C1 segment of cervical spinal cord (tissue), 14 donors: ENCODE data around the gene BCAS3.
"Not testable (repeated sequence)": the region's sequence is repeated elsewhere in the genome, so short reads cannot be mapped to it uniquely, and the experiment has no call there.

Source experiments
- DNase-seq, 14 donors: peaks; one replicate each; lab custom pipeline; 2025; lab: John Stamatoyannopoulos, UW

The BCAS3 gene

DNA sequence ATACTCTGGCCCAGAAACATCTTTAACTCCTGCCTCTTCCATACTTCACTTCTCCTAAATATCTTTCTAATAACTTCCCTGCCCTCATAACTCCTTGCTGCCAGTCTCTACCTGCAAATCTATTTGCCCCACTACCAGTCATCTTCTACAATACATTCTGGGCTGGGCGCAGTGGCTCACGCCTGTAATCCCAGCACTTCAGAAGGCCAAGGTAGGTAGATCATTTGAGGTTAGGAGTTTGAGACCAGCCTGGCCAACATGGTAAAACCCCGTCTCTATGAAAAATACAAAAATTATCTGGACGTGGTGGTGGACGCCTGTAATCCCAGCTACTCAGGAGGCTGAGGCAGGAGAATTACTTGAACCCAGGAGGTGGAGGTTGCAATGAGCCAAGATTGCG is 763.9 kb downstream of the BCAS3 start:
- not testable (repeated sequence) for DNase-seq

GRCh38 chr17:61442136-61442775 is 764.6 kb downstream of the BCAS3 start:
- DNase-seq, result no peak
